Stimulated activated CD8-positive, alpha-beta memory T cell treated with anti-CD3 and anti-CD28 coated beads, Interleukin-12 subunit alpha, Interleukin-12 subunit beta, amount 100 ng/mL, for 4 hours (primary cell): ENCODE data around the gene CHURC1.
A peak's percentile ranks its signal among the peaks of the same experiment; 100 is the strongest.

Source experiments
- DNase-seq: peaks from one replicate; pipeline ENCODE4 v3.0.0-alpha.2; 2020; ENCODE audit warnings: low read depth

The CHURC1 gene

GRCh38 chr14:64956697-64957406, 42.6 kb downstream of the CHURC1 start:
- no peak for DNase-seq

- DNase-seq, result no peak
Observed at GRCh38 chr14:64958201-64958600, 43.9 kb downstream of the CHURC1 start.

GRCh38 chr14:64958743-64959142, 44.5 kb downstream of the CHURC1 start:
- DNase-seq, result no peak

GRCh38 chr14:64960762-64961276, 46.6 kb downstream of the CHURC1 start:
- DNase-seq, result no peak

GRCh38 chr14:64963611-64964010, 49.4 kb downstream of the CHURC1 start:
- DNase-seq, result no peak

- no peak for DNase-seq
Observed at GRCh38 chr14:64965356-64966000, 51.2 kb downstream of the CHURC1 start.

GRCh38 chr14:64966976-64967375, 52.7 kb downstream of the CHURC1 start:
- no peak for DNase-seq

GRCh38 chr14:64968167-64968566, 53.9 kb downstream of the CHURC1 start:
- DNase-seq, result no peak

- no peak for DNase-seq
Observed at GRCh38 chr14:64968651-64969050, 54.4 kb downstream of the CHURC1 start.

GRCh38 chr14:64970041-64970440, 55.8 kb downstream of the CHURC1 start:
- DNase-seq, result no peak

GRCh38 chr14:64970776-64971477, 56.7 kb downstream of the CHURC1 start:
- no peak for DNase-seq

GRCh38 chr14:64971491-64971942, 57.3 kb downstream of the CHURC1 start:
- no peak for DNase-seq

GRCh38 chr14:64971943-64972791, 57.9 kb downstream of the CHURC1 start, which contains the start of gene RAB15:
RAB15 (minus strand) TSS chr14:64972336; CDS start chr14:64972076, 260 bp downstream.
- DNase-seq, result peak; percentile 25

- DNase-seq, result no peak
Observed at GRCh38 chr14:64973026-64973442, 58.8 kb downstream of the CHURC1 start.

GRCh38 chr14:64973826-64974225, 59.6 kb downstream of the CHURC1 start:
- DNase-seq, result no peak

GRCh38 chr14:64974563-64974962, 60.3 kb downstream of the CHURC1 start:
- no peak for DNase-seq

- DNase-seq, result no peak
Observed at GRCh38 chr14:64979336-64980074, 65.2 kb downstream of the CHURC1 start.

GRCh38 chr14:64983439-64984310, 69.4 kb downstream of the CHURC1 start:
- DNase-seq, result no peak
